HG02763 (cell line): ENCODE data around the gene TATDN2.
A peak's percentile ranks its signal among the peaks of the same experiment; 100 is the strongest.

Experiments
- ATAC-seq: cut with Tn5 transposase; IDR thresholded peaks from one replicate; pipeline ENCODE4 v1.9.1; 2021; ENCODE audit warnings: mild to moderate bottlenecking, moderate library complexity; ENCODE audit not compliant: unreplicated experiment

The TATDN2 gene, protein sequence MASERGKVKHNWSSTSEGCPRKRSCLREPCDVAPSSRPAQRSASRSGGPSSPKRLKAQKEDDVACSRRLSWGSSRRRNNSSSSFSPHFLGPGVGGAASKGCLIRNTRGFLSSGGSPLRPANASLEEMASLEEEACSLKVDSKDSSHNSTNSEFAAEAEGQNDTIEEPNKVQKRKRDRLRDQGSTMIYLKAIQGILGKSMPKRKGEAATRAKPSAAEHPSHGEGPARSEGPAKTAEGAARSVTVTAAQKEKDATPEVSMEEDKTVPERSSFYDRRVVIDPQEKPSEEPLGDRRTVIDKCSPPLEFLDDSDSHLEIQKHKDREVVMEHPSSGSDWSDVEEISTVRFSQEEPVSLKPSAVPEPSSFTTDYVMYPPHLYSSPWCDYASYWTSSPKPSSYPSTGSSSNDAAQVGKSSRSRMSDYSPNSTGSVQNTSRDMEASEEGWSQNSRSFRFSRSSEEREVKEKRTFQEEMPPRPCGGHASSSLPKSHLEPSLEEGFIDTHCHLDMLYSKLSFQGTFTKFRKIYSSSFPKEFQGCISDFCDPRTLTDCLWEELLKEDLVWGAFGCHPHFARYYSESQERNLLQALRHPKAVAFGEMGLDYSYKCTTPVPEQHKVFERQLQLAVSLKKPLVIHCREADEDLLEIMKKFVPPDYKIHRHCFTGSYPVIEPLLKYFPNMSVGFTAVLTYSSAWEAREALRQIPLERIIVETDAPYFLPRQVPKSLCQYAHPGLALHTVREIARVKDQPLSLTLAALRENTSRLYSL

GRCh38 chr3:10248184-10248983, at the start of gene TATDN2:
TSS of gene TATDN2 (plus strand) at chr3:10248459. CDS start at chr3:10249201, 742 bp downstream.
- ATAC-seq: peak; percentile 95

GRCh38 chr3:10198761-10199649, 49.3 kb upstream of the TATDN2 start:
- ATAC-seq: peak; percentile 68

DNA sequence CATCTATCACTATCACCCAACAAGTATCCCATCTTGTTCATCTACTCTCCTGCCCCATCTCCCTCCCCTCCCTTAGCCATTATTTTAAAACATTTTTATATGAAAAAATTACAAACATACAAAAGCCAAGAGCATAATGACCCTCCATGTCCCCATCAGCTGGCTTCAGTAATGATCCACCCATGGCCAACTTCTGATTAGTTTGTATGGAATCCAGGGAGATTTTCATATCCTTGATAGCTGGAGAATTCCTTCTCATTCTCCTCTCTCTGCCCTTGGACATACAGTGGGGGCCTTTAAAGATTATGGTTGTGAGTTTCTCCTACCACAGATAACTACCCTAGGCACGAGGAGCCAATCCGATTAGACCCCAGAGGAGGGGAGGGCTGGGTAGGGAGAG, 43.3 kb upstream of the TATDN2 start:
- ATAC-seq: no peak

GRCh38 chr3:10205451-10206165, 42.7 kb upstream of the TATDN2 start:
- ATAC-seq: no peak

GRCh38 chr3:10206166-10206511, 42.1 kb upstream of the TATDN2 start:
- ATAC-seq: no peak

GRCh38 chr3:10213156-10213792, 35.0 kb upstream of the TATDN2 start:
- no peak for ATAC-seq

DNA sequence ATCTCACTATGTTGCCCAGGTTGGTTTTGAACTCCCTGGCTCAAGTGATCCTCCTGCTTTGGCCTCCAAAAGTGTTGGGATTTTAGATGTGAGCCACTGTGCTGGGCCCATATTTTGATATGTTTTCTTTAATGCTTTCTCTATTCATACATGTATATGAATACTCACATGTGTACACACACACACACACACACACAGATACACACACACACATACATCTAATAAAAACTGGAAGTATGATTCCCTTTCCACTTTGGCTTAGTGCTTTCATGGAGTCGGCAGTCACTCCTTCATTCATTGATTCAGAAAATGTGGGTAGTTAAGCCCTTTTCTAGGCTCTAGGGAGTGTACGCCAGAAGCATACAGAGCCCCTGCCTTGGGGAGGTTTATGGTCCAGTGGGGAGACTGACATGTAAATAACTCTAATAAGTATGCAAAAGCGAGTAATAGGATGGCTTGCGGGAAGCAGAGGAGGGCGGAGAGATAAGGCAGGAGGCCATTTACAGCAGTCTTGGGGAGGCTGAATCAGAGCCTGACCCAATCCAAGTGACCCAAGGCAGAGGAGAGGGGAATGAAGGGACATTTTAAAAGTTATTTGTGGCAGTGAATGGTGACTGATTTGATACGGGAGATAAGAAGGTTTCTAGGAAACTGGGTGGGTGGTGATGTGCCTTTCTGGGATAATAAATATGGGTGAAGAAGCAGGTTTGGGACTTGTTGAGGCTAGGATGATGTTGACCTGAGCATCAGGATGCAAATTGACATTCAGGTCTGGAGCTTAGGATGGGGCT, 32.5 kb upstream of the TATDN2 start:
- ATAC-seq: no peak

- no peak for ATAC-seq
These were observed 30.9 kb upstream of the TATDN2 start for GRCh38 chr3:10217359-10217758.

DNA sequence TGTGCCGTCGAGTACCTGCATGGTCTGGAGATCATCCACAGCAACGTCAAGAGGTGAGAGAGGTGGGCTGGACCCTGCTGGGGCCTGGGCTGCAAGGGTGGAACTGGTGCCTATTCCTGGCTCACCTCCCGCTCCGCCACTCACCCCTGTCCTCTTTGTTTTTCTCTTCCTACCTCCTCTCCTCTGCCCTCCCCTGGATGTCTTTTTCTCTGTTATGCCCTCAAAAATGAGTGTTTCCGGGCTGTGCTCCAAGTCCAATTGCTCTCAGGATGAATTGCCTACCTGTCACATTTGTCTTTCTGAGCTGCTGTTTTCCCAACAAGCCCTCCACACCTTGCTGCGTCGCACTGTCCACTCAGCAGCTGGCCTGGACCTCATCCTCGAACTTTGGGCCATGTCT, 28.5 kb upstream of the TATDN2 start:
- no peak for ATAC-seq

DNA sequence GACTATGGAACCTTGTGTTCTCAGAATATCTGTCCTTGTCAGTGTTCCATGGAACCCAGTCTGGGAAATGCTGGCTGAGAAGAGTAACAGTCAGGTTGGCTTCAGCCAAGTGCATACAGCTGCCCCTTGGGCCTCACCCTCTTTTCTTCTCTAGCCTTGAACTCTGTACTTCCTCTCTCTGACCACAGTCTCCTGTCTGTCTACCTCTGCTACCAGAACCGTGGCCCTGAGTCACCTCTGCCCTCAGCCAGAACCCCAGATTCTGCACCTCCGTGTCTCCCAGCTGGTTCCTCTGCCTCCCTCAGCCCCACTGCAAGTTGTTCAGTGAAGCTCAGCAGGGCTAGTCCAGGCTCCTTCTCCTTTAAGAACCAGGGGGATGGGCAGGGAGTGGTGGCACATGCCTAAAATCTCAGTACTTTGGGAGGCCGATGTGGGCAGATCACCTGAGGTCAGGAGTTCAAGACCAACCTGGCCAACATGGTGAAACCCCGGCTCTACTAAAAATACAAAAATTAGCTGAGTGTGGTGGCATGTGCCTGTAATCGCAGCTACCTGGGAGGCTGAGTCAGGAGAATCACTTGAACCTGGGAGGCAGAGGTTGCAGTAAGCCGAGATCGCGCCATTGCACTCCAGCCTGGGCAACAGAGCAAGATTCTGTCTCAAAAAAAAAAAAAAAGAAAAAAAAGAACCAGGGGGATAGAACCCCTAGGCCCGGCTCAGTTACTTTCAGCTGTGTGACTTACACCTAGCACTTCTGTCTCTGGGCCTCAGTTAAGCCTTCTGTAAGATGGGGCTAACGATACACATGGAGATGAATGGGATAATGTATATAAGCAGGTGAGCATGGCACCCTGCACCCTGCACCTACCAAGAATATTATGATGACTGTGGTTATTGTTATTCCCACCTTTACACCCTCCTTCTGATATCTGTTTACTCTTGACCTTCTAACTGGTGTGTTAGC, 24.3 kb upstream of the TATDN2 start:
- ATAC-seq: peak; percentile 57

- peak; percentile 33 for ATAC-seq
These were observed 23.2 kb upstream of the TATDN2 start for GRCh38 chr3:10224794-10225665.

- ATAC-seq: peak; percentile 36
These were observed 22.0 kb upstream of the TATDN2 start for GRCh38 chr3:10226293-10226692.

DNA sequence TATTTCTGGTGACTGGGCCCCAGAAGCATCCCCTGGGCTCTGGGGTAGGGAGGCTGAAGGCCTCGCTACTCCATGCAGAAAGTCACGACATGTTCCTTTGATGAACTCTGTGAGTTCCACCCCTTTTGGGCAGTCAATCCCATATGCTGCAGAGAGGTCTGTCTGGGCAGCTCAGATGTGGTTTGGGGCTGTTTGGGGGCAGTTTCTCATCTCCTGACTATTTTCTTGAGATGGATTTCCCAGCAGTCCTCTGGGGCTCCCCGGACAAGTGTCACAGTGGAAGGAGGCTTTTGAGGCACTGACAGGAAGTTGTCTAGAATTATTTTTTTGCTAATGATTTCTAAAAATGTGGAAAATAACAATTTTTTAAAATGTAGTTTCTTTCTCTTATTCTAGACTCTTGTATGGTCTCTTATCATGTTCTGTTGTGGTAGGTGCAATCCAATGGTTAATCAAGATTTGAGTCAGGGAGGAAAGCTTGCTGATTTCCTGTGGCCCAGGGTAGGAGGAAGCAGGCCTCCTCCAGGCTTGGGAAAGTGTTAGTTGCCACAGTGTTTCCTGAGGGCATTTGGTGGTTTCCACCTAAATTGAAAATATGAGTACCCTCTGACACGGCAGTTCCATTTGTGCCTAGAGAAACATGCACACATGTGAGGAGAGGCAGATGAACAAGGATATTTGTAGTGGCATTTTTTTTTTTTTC, 19.9 kb upstream of the TATDN2 start:
- no peak for ATAC-seq

GRCh38 chr3:10229576-10229975, 18.7 kb upstream of the TATDN2 start:
- no peak for ATAC-seq

DNA sequence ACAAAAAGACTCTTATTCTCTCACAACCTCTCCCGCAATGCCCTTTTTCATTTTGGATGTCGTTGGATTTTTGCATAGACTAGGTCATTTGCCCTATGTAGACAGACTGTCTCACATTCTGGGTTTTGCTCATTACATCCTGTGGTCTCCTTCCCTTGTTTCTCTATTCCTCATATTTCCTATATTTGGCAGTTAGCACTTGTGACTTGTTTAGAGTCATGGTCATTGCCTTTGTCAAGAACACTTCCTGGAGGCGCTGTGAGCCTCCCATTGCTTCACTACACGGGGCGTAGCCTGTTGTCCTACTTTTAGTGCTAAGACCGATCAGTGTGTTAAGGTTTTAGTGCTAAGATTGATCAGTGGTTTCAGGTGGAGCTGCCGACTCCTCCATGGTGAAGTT, 16.1 kb upstream of the TATDN2 start:
- no peak for ATAC-seq

DNA sequence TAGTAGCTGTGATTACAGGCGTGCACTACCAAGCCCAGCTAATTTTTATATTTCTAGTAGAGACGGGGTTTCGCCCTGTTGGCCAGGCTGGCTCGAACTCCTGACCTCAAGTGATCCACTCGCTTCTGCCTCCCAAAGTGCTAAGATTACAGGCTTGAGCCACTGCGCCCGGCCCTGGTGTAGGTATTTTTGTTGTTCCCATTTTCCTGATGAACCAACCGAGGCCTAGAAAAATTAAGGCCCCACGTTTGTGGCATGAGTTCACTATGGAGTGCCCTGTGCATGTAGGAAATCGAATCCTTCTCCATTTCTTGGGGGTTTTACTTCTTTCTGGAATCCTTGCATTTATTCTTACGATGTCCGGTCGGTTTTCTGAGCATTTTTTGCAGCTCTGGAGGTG, 14.3 kb upstream of the TATDN2 start:
- no peak for ATAC-seq
